HG02588 (cell line): ENCODE data around the gene BACE2.

Experiments used
- ATAC-seq: cut with Tn5 transposase; IDR thresholded peaks from one replicate; pipeline ENCODE4 v1.9.1; 2021; ENCODE audit warnings: mild to moderate bottlenecking, moderate library complexity; ENCODE audit not compliant: unreplicated experiment

Gene BACE2

GRCh38 chr21:41211060-41211805, 43.3 kb downstream of the BACE2 start:
- no peak for ATAC-seq

- no peak for ATAC-seq
Measured at GRCh38 chr21:41213021-41213420, 45.1 kb downstream of the BACE2 start.

GRCh38 chr21:41215856-41216408, 48.0 kb downstream of the BACE2 start:
- ATAC-seq, result no peak

- no peak for ATAC-seq
Measured at GRCh38 chr21:41216486-41216885, 48.5 kb downstream of the BACE2 start.

- no peak for ATAC-seq
Measured at GRCh38 chr21:41217671-41218385, 49.9 kb downstream of the BACE2 start.

GRCh38 chr21:41219498-41220207, 51.7 kb downstream of the BACE2 start:
- ATAC-seq, result no peak

GRCh38 chr21:41220208-41220733, 52.3 kb downstream of the BACE2 start:
- no peak for ATAC-seq

DNA sequence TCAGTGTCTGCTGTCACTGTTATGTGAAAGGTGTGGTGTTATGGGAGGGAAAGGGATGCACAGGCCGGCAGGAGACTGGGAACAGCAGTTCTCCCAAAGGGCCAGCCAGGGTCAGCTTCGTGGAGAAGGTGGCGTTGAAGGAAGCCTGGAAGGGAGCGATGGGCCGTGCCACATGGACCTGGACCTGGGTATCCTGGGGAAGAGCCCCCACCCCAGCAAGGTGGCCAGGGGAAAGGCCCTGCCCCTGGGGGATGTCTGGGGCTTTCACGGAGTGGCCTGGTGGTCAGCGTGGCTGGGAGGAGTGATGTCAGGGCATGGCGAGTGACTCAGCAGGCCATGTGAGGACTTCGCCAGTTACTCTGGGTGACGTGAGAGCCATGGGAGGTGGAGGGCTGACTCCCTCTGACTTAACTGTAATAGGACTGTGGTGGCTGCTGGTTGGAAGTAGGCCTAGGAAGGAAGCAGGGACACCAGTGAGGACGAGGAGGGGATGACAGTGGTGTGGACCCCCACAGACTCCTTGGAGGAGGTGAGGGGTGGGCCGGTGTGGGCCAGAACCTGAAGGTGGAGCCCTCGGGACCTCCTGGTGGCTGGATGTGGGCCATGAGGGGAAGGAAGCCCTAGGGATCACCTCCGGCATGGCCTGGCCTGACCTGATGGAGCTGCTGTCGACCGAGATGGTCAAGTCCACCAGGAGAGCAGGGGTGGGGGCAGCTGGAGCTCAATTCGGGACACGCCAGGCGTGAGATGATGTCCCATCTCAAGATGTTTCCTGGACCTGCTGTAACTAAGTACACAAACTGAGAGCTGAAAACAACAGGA, 54.5 kb downstream of the BACE2 start:
- ATAC-seq, result no peak

DNA sequence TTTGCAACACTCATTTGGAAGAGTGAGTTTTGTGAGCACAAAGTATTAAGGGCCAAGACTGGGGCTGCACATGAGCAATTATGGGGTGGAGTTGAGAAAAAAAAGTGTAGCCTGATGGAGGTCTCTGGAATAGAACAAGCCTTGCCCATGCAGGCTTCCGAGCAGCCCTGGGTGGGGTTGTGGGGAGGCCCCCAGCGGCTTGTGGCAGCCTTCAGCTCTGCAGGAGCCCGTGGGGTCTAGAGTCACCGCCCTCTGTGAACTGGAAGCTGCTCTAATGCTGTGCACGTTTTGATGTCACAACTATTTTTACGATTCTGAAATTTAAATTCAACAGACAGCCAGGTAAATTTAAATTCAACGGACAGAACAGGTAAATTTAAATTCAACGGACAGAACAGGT, 58.9 kb downstream of the BACE2 start:
- no peak for ATAC-seq

GRCh38 chr21:41227357-41228005, 59.5 kb downstream of the BACE2 start:
- ATAC-seq, result no peak

GRCh38 chr21:41228006-41228370, 60.0 kb downstream of the BACE2 start:
- no peak for ATAC-seq

DNA sequence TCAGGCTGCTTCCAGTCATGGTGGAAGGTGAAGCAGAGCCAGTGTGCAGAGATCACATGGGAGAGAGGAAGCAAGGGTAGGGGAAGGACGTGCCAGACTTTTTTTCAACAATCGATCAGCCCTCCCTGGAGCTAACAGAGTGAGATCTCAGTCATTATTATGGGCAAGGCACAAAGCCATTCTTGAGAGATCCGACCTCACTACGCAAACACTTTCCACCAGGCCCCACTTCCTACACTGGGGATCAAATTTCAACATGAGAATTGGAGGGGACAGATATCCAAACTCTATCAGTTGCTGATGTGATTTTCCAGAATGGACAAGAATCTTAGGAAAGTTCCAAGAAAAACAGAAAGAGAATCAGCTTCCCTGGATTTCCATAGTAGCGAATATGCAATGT, 60.5 kb downstream of the BACE2 start:
- no peak for ATAC-seq

GRCh38 chr21:41228958-41229357, 61.0 kb downstream of the BACE2 start:
- no peak for ATAC-seq

DNA sequence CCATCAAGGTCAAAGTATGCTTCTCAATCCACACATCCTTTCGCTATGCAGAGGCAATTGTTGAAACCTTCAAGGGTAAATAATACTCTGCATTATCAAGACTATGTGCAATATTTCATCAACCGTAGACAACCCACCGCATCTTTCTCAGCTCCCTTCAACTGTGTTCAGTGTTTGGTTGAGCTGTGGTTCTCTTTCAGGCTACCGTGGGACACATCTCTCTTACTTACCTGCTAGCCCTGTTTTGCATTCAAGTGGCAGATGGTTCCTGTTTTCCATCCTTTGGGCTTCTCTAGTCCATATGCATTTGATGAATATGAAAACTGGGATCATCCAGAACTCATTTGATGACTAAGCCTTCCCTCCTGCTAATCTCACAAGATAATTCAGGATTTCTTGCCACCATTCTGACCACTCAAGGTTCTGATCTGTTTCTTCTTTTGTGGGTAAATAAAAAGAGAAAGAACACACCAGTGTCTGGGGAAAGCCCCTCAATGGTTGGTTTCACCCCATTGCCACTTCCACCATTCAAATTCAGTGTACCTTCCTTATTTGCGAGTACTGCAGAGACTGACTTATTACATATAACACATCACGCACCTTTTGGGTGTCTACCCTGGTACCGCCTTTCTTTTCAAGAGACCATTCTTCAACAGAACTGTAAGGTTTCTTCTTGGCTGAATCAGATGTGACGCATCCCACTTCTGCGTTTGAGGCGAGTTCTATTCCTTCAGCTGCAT, 61.7 kb downstream of the BACE2 start:
- ATAC-seq, result no peak

DNA sequence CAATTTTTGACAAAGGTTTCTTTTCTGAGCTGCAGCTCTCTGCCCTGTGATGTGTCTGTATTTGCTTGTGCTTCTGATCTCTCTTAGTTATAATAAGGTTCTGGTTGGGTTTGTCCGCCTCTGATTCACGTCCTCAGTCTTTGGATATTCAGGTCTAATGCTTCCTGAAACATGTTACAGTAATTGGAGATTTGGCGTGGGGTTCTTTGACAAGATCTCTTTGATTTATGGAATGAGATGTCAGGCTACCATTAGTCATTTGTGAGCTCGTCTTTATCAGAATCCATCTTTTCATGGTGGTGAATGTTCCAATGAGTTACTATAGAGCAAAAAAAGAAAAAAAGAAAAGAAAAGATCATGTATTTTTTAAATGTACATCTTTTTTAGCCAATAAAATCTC, 62.5 kb downstream of the BACE2 start:
- no peak for ATAC-seq

DNA sequence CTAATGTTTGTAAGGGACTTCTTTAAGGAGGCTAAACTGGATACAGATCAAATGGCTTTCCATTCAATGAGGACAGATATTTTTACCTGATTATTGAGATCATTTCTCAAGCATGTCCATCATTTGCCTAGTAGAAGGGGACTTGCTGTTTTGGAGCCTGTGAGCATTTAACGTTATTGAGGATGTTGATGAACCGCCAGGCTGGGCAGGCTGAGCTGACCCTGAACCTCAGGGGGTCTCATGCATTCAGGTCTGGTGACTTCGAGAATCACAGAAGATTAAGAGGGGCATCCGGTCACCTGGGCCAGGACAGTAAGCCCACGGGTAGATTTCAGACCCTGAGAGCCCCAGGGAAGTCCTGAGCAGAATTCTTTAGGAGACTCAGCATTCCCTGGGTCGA, 63.1 kb downstream of the BACE2 start:
- ATAC-seq, result no peak

DNA sequence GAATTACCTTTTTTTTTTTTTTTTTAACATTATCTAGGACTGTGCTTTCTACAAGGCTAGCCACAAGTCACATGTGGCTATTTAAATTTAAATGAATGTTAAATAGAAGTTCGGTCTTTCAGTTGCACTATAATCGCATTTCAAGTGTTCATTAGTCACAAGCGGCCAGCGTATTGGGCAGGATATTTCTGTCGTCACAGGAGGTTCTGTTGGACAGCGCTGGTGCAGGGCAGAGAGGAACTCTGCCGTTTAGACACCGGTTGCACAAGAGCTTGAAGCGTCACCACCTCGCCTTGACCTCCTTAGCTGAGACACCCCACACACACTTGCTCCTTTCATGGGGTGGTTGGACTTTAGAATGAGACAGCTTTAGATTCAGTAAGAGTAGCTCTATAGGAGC, 64.1 kb downstream of the BACE2 start:
- ATAC-seq, result no peak

DNA sequence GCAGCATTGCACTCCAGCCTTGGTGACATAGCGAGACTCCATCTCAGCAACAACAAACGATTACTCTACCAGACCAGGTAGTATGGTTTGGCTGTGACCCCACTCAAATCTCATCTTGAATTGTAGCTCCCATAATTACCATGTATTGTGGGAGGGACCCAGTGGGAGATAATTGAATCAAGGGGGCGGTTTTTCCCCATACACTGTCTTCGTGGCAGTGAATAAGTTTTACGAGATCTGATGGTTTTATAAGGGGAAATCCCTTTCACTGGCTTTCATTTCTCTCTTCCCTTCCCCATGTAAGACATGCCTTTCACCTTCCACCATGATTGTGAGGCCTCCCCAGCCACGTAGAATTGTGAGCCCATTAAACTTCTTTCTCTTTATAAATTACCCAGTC, 66.0 kb downstream of the BACE2 start:
- ATAC-seq, result no peak

- ATAC-seq, result no peak
Measured at GRCh38 chr21:41234569-41234968, 66.6 kb downstream of the BACE2 start.
